HCT116 (cell line): ENCODE data around the gene TBC1D14. TPM values are rescaled to one million over a fixed set of nuclear protein-coding genes. Genes with fewer than 3 reads are reported as not detected.

Source experiments
- ATAC-seq: fragments of 200-7000 bp; cut with Tn5 transposase; 2 replicates; pipeline ENCODE4 v1.9.1; 2020; ENCODE audit warnings: mild to moderate bottlenecking, moderate library complexity
- BruUV-seq: library from RNA; stranded (reverse); fragments of 400-500 nt; replicated peaks from 2 replicates; lab custom pipeline; 2021; lab: Mats Ljungman, UMichigan
- CTCF ChIA-PET: fragments of 300-600 bp; sonication (Branson Sonifier 250); formaldehyde crosslinking; loops from one replicate; lab custom pipeline; 2021; ENCODE audit warnings: antibody characterized with exemption; lab: Charles Lee
- POLR2A ChIA-PET: fragments of 300-600, 350-600 bp; sonication (Branson Sonifier 250); formaldehyde crosslinking; loops from one replicate; lab custom pipeline; 2021; ENCODE audit warnings: antibody characterized with exemption; lab: Charles Lee
- RAD21 ChIA-PET, 2 experiments: fragments of 300-600 bp; sonication (Branson Sonifier 250); formaldehyde crosslinking; loops; one replicate each; lab custom pipeline; 2023; ENCODE audit warnings: low total read pairs in 2 of 2; ENCODE audit not compliant: uncharacterized antibody in 2 of 2, unreplicated experiment in 2 of 2, low non-redundant PET in 1 of 2; lab: Charles Lee
- DNase-seq: peaks from one replicate; pipeline ENCODE4 v3.0.0-alpha.2; 2010; ENCODE audit warnings: low read depth, low spot score
- H2AFZ ChIP-seq: fragments of 200-600 bp; shearing (Covaris generic), sonication (generic); 2 replicates; pipeline ENCODE4 v1.6.1; 2017; ENCODE audit warnings: low read depth, mixed run types, mixed read lengths, antibody characterized with exemption, low read length; ENCODE audit not compliant: poor library complexity, severe bottlenecking
- H3K27ac ChIP-seq: 2 replicates; pipeline ENCODE4 v1.5.1; 2012; ENCODE audit warnings: low read depth, low read length
- H3K27me3 ChIP-seq: fragments of 200-600 bp; sonication (generic); 2 replicates; pipeline ENCODE4 v1.6.1; 2016; ENCODE audit warnings: mixed run types, low read length, mixed read lengths; ENCODE audit not compliant: insufficient read depth
- H3K36me3 ChIP-seq, 2 experiments: fragments of 200-500 bp in 1 of 2; fragments of 200-600 bp in 1 of 2; sonication (Bioruptor generic) in 1 of 2; sonication (generic) in 1 of 2; 2 replicates each; pipeline versions ENCODE4 v1.5.1 to v1.6.1; 2014 to 2016; ENCODE audit warnings: low read length in 2 of 2, inconsistent platforms in 1 of 2, mixed read lengths in 1 of 2, mixed run types in 1 of 2; ENCODE audit not compliant: insufficient read depth in 2 of 2, control insufficient read depth in 1 of 2
- H3K4me1 ChIP-seq, 2 experiments: fragments of 200-600 bp in 1 of 2; sonication (generic) in 1 of 2; 2 replicates each; pipeline versions ENCODE4 v1.5.1 to v1.6.1; 2012 to 2017; ENCODE audit warnings: low read length in 2 of 2, inconsistent platforms in 1 of 2, mild to moderate bottlenecking in 1 of 2, mixed read lengths in 1 of 2, mixed run types in 1 of 2, moderate library complexity in 1 of 2; ENCODE audit not compliant: insufficient read depth in 2 of 2, control insufficient read depth in 1 of 2
- H3K4me2 ChIP-seq: fragments of 200-600 bp; sonication (generic); 2 replicates; pipeline ENCODE4 v1.6.1; 2017; ENCODE audit warnings: mixed run types, low read length, mixed read lengths
- H3K4me3 ChIP-seq, 2 experiments: fragments of 200-600 bp in 1 of 2; sonication (generic) in 1 of 2; replicated peaks in 1 of 2; 2 replicates each; pipeline ENCODE4 v1.5.1; 2011 to 2016; ENCODE audit warnings: low read length in 2 of 2, control low read depth in 1 of 2, low read depth in 1 of 2, mild to moderate bottlenecking in 1 of 2, mixed read lengths in 1 of 2, mixed run types in 1 of 2
- H3K79me2 ChIP-seq: fragments of 200-600 bp; sonication (generic); 2 replicates; pipeline ENCODE4 v1.6.1; 2017; ENCODE audit warnings: mild to moderate bottlenecking, mixed run types, low read length, moderate library complexity, mixed read lengths; ENCODE audit not compliant: insufficient read depth
- H3K9ac ChIP-seq: fragments of 200-600 bp; sonication (generic); 2 replicates; pipeline ENCODE4 v1.6.1; 2016; ENCODE audit warnings: low read length, mixed read lengths
- H3K9me2 ChIP-seq: fragments of 200-600 bp; sonication (generic), shearing (Covaris generic); 2 replicates; pipeline ENCODE4 v1.6.1; 2017; ENCODE audit warnings: mixed run types, mild to moderate bottlenecking, moderate library complexity; ENCODE audit not compliant: insufficient read depth
- H3K9me3 ChIP-seq, 2 experiments: fragments of 200-500 bp in 1 of 2; fragments of 200-600 bp in 1 of 2; sonication (Bioruptor generic) in 1 of 2; sonication (generic) in 1 of 2; 2 replicates each; pipeline ENCODE4 v1.6.1; 2014 to 2017; ENCODE audit warnings: low read length in 2 of 2, mixed read lengths in 2 of 2, inconsistent platforms in 1 of 2, low read depth in 1 of 2, mild to moderate bottlenecking in 1 of 2, mixed run types in 1 of 2, moderate library complexity in 1 of 2; ENCODE audit not compliant: control insufficient read depth in 1 of 2, insufficient read depth in 1 of 2
- H4K20me1 ChIP-seq: fragments of 200-600 bp; sonication (generic), shearing (Covaris generic); 2 replicates; pipeline ENCODE4 v1.6.1; 2017; ENCODE audit warnings: mixed run types, mild to moderate bottlenecking, moderate library complexity; ENCODE audit not compliant: insufficient read depth
- CBX3 ChIP-seq: IDR thresholded peaks from 2 replicates; pipeline ENCODE4 v1.6.1; 2012; ENCODE audit warnings: low read depth
- CEBPB ChIP-seq: IDR thresholded peaks from 2 replicates; pipeline ENCODE4 v1.6.1; 2012; ENCODE audit warnings: low read depth
- CTCF ChIP-seq, 3 experiments: fragments of 200-600 bp in 1 of 3; sonication (generic) in 1 of 3; IDR thresholded peaks in 2 of 3; conservative IDR thresholded peaks in 1 of 3; 2 replicates each; pipeline ENCODE4 v1.5.1; 2012 to 2017; ENCODE audit warnings: low read depth in 2 of 3, low read length in 2 of 3, antibody characterized with exemption in 1 of 3, borderline replicate concordance in 1 of 3, control low read depth in 1 of 3, mild to moderate bottlenecking in 1 of 3, mixed read lengths in 1 of 3, mixed run types in 1 of 3, moderate library complexity in 1 of 3; ENCODE audit not compliant: insufficient read depth in 1 of 3
- ELF1 ChIP-seq: IDR thresholded peaks from 2 replicates; pipeline ENCODE4 v1.6.1; 2012; ENCODE audit warnings: low read depth, borderline replicate concordance
- FOSL1 ChIP-seq: IDR thresholded peaks from 2 replicates; pipeline ENCODE4 v1.6.1; 2012; ENCODE audit warnings: low read depth
- JUND ChIP-seq: IDR thresholded peaks from 2 replicates; pipeline ENCODE4 v1.6.1; 2012
- SRF ChIP-seq: IDR thresholded peaks from 2 replicates; pipeline ENCODE4 v1.6.1; 2012; ENCODE audit warnings: low read depth
- intact Hi-C: fragments of 100-400 bp; cut with micrococcal nuclease; formaldehyde crosslinking; loops from 2 replicates; pipeline ENCODE4 v1.10.0; 2022
- total RNA-seq: library from RNA; stranded (reverse); gene quantifications from one replicate; pipeline ENCODE4 v1.2.1, GENCODE V29; 2021; ENCODE audit not compliant: unreplicated experiment
- TF ChIP-seq, protein P1 (sequence below): IDR thresholded peaks from 2 replicates; pipeline ENCODE4 v1.6.1; 2012
- TF ChIP-seq, protein P2 (sequence below): IDR thresholded peaks from 2 replicates; pipeline ENCODE4 v1.6.1; 2012; ENCODE audit warnings: low read depth

TBC1D14 gene
- total RNA-seq, 1 experiment from 2014 or later = 62.9 TPM

GRCh38 chr4:6971536-6972374, 62.1 kb downstream of the TBC1D14 start:
- TF ChIP-seq CEBPB (no peak), FOSL1 (no peak), CTCF (IDR thresholded peaks at IDR 0.05 in 2 of 3, conservative IDR thresholded peaks at IDR 0.05 in 1 of 3; ENCODE audit: borderline replicate concordance in 1 of 3, insufficient read depth in 1 of 3, low read depth in 2 of 3, low read length in 2 of 3) (no peak), CBX3 (no peak), SRF (no peak), ELF1 (no peak), JUND (no peak)
- TF ChIP-seq, protein P1, sequence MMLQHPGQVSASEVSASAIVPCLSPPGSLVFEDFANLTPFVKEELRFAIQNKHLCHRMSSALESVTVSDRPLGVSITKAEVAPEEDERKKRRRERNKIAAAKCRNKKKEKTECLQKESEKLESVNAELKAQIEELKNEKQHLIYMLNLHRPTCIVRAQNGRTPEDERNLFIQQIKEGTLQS = no peak
- TF ChIP-seq, protein P2, sequence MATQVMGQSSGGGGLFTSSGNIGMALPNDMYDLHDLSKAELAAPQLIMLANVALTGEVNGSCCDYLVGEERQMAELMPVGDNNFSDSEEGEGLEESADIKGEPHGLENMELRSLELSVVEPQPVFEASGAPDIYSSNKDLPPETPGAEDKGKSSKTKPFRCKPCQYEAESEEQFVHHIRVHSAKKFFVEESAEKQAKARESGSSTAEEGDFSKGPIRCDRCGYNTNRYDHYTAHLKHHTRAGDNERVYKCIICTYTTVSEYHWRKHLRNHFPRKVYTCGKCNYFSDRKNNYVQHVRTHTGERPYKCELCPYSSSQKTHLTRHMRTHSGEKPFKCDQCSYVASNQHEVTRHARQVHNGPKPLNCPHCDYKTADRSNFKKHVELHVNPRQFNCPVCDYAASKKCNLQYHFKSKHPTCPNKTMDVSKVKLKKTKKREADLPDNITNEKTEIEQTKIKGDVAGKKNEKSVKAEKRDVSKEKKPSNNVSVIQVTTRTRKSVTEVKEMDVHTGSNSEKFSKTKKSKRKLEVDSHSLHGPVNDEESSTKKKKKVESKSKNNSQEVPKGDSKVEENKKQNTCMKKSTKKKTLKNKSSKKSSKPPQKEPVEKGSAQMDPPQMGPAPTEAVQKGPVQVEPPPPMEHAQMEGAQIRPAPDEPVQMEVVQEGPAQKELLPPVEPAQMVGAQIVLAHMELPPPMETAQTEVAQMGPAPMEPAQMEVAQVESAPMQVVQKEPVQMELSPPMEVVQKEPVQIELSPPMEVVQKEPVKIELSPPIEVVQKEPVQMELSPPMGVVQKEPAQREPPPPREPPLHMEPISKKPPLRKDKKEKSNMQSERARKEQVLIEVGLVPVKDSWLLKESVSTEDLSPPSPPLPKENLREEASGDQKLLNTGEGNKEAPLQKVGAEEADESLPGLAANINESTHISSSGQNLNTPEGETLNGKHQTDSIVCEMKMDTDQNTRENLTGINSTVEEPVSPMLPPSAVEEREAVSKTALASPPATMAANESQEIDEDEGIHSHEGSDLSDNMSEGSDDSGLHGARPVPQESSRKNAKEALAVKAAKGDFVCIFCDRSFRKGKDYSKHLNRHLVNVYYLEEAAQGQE = no peak
- H3K27ac ChIP-seq = no peak overlapping the region
- POLR2A ChIA-PET = no interaction called here

More at GRCh38 chr4:6971536-6972374, 62.1 kb downstream of the TBC1D14 start:
- no peaks in the 10 kb centered on the region for H3K9me3 ChIP-seq
- H4K20me1 ChIP-seq = 0 out of 2 replicates have a peak, but pooled peaks cover 3% of the 10 kb centered on the region
- no peak for DNase-seq
- H3K9me2 ChIP-seq = no peaks in the 10 kb centered on the region
- ChIA-PET RAD21 (no interaction called here), CTCF (interaction anchor here (0.6 kb wide), 1 partner anchor 27 kb away, joined by 3 read pairs; no protein-coding TSS in a partner anchor)
- H3K4me2 ChIP-seq = no peak overlapping the region
- H3K79me2 ChIP-seq = no peaks in the 10 kb centered on the region; the same call in 1 of the 2 replicates
- no peaks in the 10 kb centered on the region for H3K27me3 ChIP-seq
- no peak overlapping the region for H3K9ac ChIP-seq
- H3K36me3 ChIP-seq = no peaks in the 10 kb centered on the region; a peak in 1 of 4 replicates
- no peak overlapping the region for H2AFZ ChIP-seq
- no TSS peak for BruUV-seq
- H3K4me3 ChIP-seq = no peak overlapping the region
- intact Hi-C loops = loop anchor here (10.0 kb wide), 1 partner anchor 247 kb away; no protein-coding TSS in a partner anchor
- peaks cover 3% of the 10 kb centered on the region in 2 experiments; a peak in 1 of 4 replicates for H3K4me1 ChIP-seq
- ATAC-seq = no peak
